Measurements from ENCODE around the gene ATP5F1C.

Gene ATP5F1C

DNA sequence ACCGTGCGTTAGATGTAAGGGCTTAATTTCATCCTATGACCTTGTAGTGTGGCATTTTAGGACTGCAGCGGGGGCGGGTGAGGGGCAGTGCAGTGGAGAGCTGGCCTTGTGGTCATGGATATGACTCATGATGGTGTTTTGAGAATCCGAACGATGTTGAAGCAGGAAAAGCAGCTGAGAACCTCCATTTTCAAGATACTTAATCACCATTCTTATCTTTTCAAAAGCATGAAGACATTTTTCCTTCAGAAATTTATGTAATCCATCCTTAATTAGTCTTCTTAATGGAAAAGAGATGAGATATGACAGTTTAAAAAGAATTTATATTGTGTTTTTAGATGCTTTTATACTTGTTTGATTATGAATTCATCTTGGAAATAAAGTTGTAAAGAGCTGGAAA lies 9.6 kb downstream of the ATP5F1C start:
- Histone ChIP-seq H3K4me3 (ENCODE audit: low read depth, low read length) (no peak overlapping the region), H3K9me3 (ENCODE audit: severe bottlenecking) (no peaks in the 10 kb centered on the region), H3K36me3 (peaks cover 18% of the 10 kb centered on the region), H3K27ac (no peak overlapping the region), H3K27me3 (ENCODE audit: insufficient read depth, low read depth, severe bottlenecking) (no peaks in the 10 kb centered on the region)
- no peak for DNase-seq
- TF ChIP-seq, protein P1, sequence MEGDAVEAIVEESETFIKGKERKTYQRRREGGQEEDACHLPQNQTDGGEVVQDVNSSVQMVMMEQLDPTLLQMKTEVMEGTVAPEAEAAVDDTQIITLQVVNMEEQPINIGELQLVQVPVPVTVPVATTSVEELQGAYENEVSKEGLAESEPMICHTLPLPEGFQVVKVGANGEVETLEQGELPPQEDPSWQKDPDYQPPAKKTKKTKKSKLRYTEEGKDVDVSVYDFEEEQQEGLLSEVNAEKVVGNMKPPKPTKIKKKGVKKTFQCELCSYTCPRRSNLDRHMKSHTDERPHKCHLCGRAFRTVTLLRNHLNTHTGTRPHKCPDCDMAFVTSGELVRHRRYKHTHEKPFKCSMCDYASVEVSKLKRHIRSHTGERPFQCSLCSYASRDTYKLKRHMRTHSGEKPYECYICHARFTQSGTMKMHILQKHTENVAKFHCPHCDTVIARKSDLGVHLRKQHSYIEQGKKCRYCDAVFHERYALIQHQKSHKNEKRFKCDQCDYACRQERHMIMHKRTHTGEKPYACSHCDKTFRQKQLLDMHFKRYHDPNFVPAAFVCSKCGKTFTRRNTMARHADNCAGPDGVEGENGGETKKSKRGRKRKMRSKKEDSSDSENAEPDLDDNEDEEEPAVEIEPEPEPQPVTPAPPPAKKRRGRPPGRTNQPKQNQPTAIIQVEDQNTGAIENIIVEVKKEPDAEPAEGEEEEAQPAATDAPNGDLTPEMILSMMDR (IDR thresholded peaks at IDR 0.05; ENCODE audit: low read depth, low read length) = no peak

DNA sequence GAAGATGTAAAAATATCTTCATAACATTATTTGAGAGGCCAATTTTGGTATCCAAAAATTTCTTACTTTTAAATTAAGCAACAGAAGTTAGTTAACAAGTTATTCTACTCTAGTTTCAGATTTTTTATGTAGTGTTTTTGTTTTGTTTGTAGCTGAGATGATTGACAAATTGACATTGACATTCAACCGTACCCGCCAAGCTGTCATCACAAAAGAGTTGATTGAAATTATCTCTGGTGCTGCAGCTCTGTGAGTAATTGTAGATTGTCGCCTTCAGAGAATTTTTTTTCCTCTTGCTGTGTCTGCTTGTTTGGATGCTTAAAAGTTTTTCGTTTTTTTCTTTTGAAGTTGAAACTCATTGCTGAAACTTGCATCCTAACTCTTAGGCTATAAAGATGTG lies 14.6 kb downstream of the ATP5F1C start:
- Histone ChIP-seq H3K27ac (no peak overlapping the region), H3K9me3 (ENCODE audit: severe bottlenecking) (no peaks in the 10 kb centered on the region), H3K36me3 (peaks cover 22% of the 10 kb centered on the region), H3K4me3 (ENCODE audit: low read depth, low read length) (no peak overlapping the region), H3K27me3 (ENCODE audit: insufficient read depth, low read depth, severe bottlenecking) (no peaks in the 10 kb centered on the region)
- TF ChIP-seq, protein P1 (IDR thresholded peaks at IDR 0.05; ENCODE audit: low read depth, low read length) = no peak
- no peak for DNase-seq

DNA sequence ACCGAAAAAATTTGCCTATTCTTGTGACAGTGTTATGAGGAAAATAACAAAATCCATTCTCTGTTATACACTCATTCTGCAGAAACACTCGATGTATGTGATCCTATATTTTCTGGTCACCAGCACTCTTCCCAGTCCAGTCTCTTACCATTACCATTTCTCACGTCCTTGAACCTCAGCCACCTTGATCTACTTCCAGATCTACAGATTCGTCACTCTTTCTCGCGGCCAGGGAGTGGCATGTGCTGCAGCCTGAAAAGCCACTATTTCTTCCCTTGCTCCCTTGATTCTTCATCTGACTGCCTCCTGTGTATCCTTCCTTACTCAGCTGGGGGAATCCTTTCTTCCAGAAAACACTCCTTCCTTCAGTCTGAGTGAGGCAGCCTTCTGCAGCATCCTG lies 16.2 kb downstream of the ATP5F1C start:
- Histone ChIP-seq H3K4me3 (ENCODE audit: low read depth, low read length) (no peak overlapping the region), H3K36me3 (peaks cover 18% of the 10 kb centered on the region), H3K9me3 (ENCODE audit: severe bottlenecking) (no peaks in the 10 kb centered on the region), H3K27ac (no peak overlapping the region), H3K27me3 (ENCODE audit: insufficient read depth, low read depth, severe bottlenecking) (no peaks in the 10 kb centered on the region)
- TF ChIP-seq, protein P1 (IDR thresholded peaks at IDR 0.05; ENCODE audit: low read depth, low read length) = no peak
- no peak for DNase-seq

DNA sequence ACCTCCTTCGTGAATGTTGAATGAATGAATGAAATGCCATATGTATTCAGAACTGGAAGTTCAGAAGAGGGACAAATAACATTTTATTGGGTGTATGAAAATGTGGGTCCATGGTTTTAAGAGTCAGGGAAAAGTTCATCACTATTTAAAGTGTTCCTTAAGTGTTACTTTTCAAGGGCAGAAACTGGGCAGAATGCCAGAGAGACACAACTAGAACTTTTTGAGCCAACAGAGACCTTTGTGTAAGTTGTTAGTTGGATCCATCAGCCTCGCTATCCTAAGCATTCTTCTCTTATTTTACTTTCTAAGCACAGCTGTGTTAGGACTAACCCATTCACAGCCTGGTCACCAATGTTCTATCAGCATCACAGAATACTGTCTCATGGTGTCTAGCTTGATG lies 16.8 kb downstream of the ATP5F1C start:
- Histone ChIP-seq H3K36me3 (peaks cover 15% of the 10 kb centered on the region), H3K4me3 (ENCODE audit: low read depth, low read length) (no peak overlapping the region), H3K27ac (no peak overlapping the region), H3K27me3 (ENCODE audit: insufficient read depth, low read depth, severe bottlenecking) (no peaks in the 10 kb centered on the region), H3K9me3 (ENCODE audit: severe bottlenecking) (no peaks in the 10 kb centered on the region)
- DNase-seq = no peak
- TF ChIP-seq, protein P1 (IDR thresholded peaks at IDR 0.05; ENCODE audit: low read depth, low read length) = no peak

DNA sequence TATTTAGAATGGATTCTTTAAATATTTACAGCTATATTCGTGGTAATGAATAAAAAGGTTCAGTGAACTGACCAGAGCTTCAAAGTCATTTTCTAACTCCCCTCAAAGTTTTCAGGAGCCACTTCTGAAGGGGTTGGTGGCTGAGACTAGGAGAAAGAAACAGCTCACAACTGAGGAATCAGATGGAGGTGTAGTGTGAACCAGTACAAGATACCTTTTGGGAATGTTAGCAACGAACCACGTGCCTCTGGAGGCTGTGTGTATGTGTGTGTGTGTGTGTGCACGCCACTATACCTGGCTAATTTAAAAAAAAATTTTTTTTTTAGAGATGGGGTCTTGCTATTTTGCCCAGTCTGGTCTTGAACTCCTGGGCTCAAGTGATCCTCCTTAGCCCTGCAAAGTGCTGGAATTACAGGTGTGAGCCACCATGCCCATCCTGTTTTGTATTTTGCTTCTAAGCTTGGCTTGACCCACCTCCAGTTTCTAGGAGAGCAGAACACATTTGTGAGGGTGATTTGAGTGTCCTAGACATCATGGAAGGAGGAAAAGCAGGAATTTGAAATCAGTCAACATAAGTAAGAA lies 20.8 kb downstream of the ATP5F1C start:
- H3K27me3 ChIP-seq (ENCODE audit: insufficient read depth, low read depth, severe bottlenecking) = no peaks in the 10 kb centered on the region
- no peak overlapping the region for H3K4me3 ChIP-seq (ENCODE audit: low read depth, low read length)
- no peak for DNase-seq
- TF ChIP-seq, protein P1 (IDR thresholded peaks at IDR 0.05; ENCODE audit: low read depth, low read length) = no peak
- H3K9me3 ChIP-seq (ENCODE audit: severe bottlenecking) = no peaks in the 10 kb centered on the region
- H3K36me3 ChIP-seq = peaks cover 8% of the 10 kb centered on the region; the same call in 1 of the 2 replicates
- no peak overlapping the region for H3K27ac ChIP-seq

DNA sequence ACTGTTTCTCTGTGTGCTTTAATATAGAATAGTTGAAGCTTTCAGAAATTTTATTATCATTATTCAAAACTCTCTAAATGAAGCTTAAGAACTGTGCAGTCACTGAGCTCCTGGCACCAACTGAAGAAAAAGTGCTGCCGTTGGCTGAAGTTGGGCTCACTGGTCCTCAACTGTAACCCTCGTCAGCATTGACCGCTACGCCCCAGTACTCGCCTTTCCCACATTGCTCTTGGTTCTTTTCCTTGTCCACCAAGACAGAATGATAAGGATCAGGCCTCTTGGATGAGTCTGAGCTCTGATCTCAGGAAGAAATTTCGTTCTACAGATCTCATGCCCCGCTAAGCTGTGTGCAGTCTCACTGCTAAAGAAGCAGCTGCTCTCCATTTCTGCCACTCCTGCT lies 22.5 kb downstream of the ATP5F1C start:
- no peak overlapping the region for H3K27ac ChIP-seq
- no peak for DNase-seq
- TF ChIP-seq, protein P1 (IDR thresholded peaks at IDR 0.05; ENCODE audit: low read depth, low read length) = no peak

More for the DNA sequence above, 22.5 kb downstream of the ATP5F1C start:
- no peaks in the 10 kb centered on the region for H3K9me3 ChIP-seq (ENCODE audit: severe bottlenecking)
- H3K4me3 ChIP-seq (ENCODE audit: low read depth, low read length) = no peak overlapping the region
- peaks cover 3% of the 10 kb centered on the region; the same call in 1 of the 2 replicates for H3K36me3 ChIP-seq
- H3K27me3 ChIP-seq (ENCODE audit: insufficient read depth, low read depth, severe bottlenecking) = no peaks in the 10 kb centered on the region
